SU-DHL-6 (cell line): Measurements from ENCODE around the gene SH3PXD2B.

ENCODE experiments used
- CTCF ChIP-seq: fragments of 200-600 bp; sonication (generic); IDR thresholded peaks from one replicate; pipeline ENCODE4 v1.5.1; 2017; ENCODE audit warnings: antibody characterized with exemption, mild to moderate bottlenecking, low read length, moderate library complexity; ENCODE audit not compliant: insufficient read depth, poor library complexity, severe bottlenecking
- EZH2phosphoT487 ChIP-seq: fragments of 200-600 bp; sonication (generic), shearing (Covaris generic); conservative IDR thresholded peaks from 2 replicates; pipeline ENCODE4 v1.6.1; 2018; ENCODE audit warnings: mild to moderate bottlenecking, antibody characterized with exemption, low read length, moderate library complexity, mixed read lengths

GRCh38 chr5:172334196-172334595, 120.1 kb downstream of the SH3PXD2B start:
- TF ChIP-seq CTCF, result no peak
- TF ChIP-seq EZH2phosphoT487, result no peak
